Measurements from ENCODE around the gene JPH3.

Gene JPH3

GRCh38 chr16:87602821-87603683, 744 bp downstream of the JPH3 start:
- DNase-seq: no peak

GRCh38 chr16:87603684-87604633, 1.7 kb downstream of the JPH3 start:
- DNase-seq: no peak

- no peak for DNase-seq
These were observed 2.4 kb downstream of the JPH3 start for GRCh38 chr16:87604634-87605111.

GRCh38 chr16:87607223-87607622, 4.9 kb downstream of the JPH3 start:
- DNase-seq: no peak

GRCh38 chr16:87607871-87608270, 5.6 kb downstream of the JPH3 start:
- no peak for DNase-seq

- peak; percentile 40 for DNase-seq
These were observed 6.2 kb downstream of the JPH3 start for GRCh38 chr16:87608400-87608985.

GRCh38 chr16:87610026-87610425, 7.7 kb downstream of the JPH3 start:
- DNase-seq: no peak

- DNase-seq: no peak
These were observed 9.1 kb downstream of the JPH3 start for GRCh38 chr16:87611456-87611855.

- no peak for DNase-seq
These were observed 11.7 kb downstream of the JPH3 start for GRCh38 chr16:87613961-87614360.

GRCh38 chr16:87615621-87616041, 13.3 kb downstream of the JPH3 start:
- no peak for DNase-seq

- DNase-seq: no peak
These were observed 14.2 kb downstream of the JPH3 start for GRCh38 chr16:87616556-87616955.

GRCh38 chr16:87618216-87618615, 15.9 kb downstream of the JPH3 start:
- no peak for DNase-seq

- no peak for DNase-seq
These were observed 17.3 kb downstream of the JPH3 start for GRCh38 chr16:87619360-87620200.

GRCh38 chr16:87620201-87620495, 17.8 kb downstream of the JPH3 start:
- DNase-seq: no peak

- no peak for DNase-seq
These were observed 19.2 kb downstream of the JPH3 start for GRCh38 chr16:87621550-87621829.

- DNase-seq: no peak
These were observed 19.8 kb downstream of the JPH3 start for GRCh38 chr16:87621976-87622713.

- no peak for DNase-seq
These were observed 20.5 kb downstream of the JPH3 start for GRCh38 chr16:87622756-87623319.

GRCh38 chr16:87625241-87625797, 23.0 kb downstream of the JPH3 start:
- DNase-seq: no peak

GRCh38 chr16:87626401-87626800, 24.1 kb downstream of the JPH3 start:
- no peak for DNase-seq

GRCh38 chr16:87626905-87627304, 24.6 kb downstream of the JPH3 start:
- DNase-seq: no peak

GRCh38 chr16:87627542-87628245, 25.4 kb downstream of the JPH3 start:
- no peak for DNase-seq

Measured in NCI-H226 (cell line).